HG03108 (cell line): ENCODE results near the gene PDLIM1.

ENCODE experiments used
- ATAC-seq: cut with Tn5 transposase; IDR thresholded peaks from one replicate; pipeline ENCODE4 v1.9.1; 2021; ENCODE audit warnings: moderate library complexity; ENCODE audit not compliant: unreplicated experiment

PDLIM1 gene

DNA sequence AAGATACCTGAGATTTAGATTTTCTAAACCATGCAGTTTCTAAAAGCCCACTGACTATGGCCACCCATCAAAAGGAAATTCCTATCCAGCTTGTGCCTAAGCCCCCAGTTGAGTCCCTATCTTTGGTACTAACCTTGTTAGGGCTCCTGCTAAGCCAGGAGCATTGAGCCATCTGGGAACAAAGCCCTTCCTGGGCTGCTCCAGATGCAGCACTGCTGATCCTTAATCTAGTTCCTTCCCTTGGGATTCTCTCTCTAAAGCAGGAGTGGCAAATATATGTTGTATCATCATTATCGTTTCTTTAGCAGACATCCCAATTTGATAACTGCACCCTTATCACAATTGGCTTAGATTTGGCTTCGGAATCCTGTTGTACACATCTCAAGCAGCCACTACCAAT, 24.7 kb upstream of the PDLIM1 start:
- ATAC-seq: no peak

DNA sequence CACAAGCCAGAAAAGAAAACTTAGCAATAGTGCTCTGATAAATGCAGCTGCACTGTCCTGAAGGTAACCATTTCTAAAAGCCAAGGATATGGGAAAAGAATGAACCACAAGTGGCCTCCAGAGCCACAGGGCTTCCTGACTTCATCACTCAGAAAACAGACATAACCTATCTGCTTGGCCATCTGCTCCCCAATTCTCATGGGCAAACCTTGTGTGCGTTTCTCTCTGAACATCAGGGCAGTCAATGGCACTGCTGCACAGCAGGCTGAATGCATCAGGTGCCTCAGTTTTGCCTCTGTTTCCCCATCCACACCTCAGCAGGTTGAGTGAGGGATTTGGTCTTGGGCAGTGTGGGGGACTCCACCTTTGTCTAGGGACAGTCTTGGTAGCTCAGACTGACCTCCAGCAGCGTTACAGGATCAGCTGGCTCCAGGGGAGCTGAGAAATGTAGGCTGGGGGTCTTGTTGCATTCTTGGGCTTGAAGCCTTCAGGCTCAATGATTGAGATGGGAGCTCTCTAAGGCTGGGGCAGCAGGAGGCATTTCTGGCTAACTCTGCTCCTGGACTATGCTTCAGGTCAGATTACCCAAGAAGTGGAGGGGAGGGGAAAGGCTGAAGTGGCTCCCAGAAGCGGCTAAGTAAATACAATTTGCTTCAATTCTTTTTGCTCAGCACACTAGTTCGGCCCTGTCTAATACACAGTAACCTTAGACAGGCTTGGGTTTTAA, 23.6 kb upstream of the PDLIM1 start:
- ATAC-seq: no peak

DNA sequence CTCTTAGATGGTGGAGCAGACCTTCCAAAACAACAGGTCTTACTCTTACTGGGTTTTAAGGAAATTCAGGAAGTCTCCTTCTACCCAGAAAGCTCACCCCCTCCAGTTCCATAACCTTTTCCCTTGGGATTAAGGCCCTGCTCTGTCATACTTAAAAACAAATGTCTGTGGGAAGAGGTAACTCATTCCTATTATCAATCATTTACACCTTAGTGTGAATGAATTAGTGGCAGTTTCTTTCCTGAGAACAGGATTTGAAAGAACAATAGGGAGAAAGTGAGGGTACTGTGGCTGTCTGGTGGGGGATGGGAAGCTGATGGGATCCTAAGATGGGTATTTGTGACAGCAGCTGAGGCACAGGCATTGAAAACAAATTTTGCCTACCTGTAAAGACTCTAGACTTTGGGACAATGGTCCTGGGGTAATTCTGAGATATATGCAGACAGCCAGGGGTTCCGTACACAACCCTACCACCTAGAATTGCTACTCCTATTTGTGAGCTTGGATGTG, 22.2 kb upstream of the PDLIM1 start:
- no peak for ATAC-seq

DNA sequence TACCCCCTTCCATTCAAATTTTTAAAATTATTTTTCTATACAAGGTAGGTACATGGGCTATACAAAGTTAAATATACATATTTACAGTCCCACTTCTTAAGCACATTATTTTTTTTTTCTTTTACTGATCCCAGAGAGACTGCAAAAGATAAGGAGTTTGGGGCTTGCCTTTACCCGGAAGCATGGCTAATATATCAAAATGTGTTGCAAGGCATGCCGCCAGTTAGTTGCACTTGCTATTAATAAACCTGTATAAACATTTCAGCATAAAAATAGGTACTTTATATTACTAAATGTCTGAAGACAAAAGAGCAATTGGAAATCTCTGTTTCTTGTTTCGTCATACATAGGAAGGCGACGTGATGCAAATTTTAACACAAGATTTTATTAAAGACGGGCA, 21.5 kb upstream of the PDLIM1 start:
- no peak for ATAC-seq

DNA sequence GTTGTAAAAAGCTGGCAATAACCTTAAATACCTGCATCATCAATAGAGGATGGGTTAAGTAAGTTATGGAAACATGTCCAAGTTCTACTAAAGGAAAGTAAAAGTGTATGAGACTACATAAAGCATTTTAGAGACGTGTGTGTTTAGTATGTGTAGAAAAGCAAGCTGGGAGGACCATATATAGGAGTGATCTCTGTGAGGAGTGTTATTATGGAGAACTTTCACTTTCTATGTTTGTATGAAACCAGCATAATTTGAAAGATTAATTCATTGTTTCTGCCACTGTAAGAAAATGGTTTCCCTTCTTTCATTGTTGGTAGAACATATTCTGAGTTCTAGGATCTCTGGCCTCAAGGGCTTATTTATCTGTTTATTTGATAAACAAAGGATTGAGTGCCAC, 19.2 kb upstream of the PDLIM1 start:
- ATAC-seq: no peak

DNA sequence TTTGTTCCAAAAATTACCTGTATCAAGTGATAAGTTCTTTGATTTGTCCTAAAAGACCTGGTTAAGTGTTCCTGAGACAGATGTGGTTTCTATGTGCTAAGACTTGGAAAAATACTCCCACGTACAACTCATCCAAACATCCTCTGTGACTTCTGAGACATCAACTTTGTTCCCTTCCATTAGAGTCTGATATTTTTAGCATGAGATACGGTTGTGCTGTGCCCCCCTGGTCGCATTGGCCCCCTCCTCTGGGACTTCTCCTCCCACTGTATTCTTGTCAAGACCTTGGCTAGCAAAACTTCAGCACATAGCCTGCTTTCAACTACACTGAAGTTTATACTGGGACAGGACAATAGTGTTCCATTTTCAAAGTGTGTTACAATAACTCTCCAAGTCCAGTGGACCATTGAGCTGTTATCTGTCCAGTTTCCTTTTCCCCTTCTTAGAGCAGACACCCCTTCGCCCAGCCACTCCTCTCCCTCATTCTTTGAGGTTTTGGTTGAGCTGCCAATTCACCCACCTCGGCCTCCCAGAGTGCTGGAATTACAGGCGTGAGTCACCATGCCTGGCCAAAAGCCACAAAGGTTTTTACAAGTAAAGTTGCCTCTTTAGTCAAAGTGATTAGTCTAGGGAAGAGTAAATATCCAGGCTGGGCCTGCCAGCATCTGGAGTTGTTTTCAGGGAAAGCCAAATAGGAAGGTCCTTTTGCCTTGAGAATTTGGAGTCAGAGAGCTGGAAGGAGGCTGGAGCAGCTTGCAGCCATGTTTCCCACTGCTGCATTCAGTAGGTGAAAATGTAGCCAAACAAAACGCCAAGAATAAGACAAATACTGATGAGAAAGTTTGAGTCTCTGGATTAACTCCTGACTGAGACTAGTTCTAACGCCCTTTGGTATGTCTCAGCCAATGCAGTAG, 17.8 kb upstream of the PDLIM1 start:
- no peak for ATAC-seq

DNA sequence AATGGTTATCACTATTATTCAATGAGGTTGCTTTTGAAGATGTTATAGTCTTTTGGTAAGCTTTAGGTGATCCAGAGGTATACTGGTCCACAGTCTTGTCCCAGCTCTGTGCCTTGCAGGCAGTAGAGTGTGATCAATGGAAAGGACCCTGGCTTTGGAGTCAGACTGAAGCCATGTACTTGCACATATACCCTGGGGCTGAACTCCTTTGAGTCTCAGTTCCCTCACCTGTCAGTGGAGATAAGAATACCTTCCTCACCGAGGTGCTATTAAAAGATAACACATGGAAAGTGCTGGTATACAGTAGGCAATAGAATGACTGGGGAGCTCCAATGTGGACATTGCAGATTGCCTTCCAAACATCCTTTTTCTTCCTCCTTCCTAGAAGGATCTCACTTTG, 16.0 kb upstream of the PDLIM1 start:
- ATAC-seq: no peak

DNA sequence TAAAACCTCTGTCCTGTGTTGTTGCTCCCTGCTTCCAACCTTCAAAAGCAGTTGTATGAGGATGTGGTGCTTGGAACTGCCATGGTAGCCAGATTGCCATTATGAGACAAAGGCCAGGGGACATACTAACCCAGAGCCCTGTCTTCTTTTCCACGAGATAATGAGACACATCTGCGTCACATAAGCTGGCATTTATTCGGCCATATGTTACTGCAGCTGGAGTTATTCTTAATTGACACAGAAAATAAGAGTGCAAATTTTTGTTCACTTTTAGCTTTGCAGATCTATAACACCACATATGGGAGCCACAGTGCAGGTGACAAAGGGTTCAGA, 15.5 kb upstream of the PDLIM1 start:
- ATAC-seq: no peak

DNA sequence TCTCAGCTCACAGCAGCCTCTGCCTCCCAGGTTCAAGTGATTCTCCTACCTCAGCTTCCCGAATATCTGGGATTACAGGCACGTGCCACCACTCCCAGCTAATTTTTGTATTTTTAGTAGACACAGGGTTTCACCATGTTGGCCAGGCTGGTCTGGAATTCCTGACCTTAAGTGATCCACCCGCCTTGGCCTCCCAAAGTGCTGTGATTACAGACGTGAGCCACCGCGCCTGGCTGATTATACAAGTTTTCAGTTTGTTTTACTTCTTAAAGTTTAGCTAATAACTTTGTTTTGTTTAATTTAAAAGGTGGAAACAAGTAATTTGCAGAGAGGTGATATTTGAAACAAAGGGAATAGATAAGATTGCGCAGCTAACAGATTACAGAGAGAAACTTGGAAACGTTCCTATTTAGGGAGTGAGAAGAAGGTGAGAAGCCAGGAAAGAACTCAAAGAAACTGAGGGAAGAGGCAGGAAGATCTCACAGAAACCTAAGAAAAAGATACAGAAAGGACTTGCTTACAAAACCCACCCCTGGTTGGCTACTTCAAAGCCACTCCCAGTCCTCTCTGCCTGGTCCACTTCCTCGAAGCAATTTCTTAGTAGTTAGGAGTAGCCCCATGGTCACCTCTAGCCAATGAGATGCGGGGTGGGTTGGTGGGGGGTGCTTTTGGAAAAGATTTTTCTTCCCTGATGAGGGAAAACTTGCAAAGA, 15.0 kb upstream of the PDLIM1 start:
- no peak for ATAC-seq

DNA sequence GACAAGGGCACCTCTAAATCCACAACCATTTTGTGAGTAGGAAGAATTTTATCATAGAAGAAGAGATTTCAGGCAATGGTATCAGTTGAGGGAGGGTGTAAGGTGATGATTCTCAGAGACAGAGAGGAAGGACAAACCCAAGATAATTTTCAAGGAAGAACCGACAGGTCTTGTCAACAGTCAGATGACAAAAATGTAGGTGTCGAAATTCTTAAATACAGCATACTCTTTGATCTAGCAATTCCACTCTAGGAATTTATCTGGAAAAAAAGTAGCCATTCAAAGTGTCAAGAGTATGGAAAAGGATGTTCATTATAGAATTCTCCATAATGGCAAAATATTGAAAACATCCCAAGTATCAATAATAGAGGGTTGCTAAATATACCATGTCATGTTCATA, 14.2 kb upstream of the PDLIM1 start:
- no peak for ATAC-seq

DNA sequence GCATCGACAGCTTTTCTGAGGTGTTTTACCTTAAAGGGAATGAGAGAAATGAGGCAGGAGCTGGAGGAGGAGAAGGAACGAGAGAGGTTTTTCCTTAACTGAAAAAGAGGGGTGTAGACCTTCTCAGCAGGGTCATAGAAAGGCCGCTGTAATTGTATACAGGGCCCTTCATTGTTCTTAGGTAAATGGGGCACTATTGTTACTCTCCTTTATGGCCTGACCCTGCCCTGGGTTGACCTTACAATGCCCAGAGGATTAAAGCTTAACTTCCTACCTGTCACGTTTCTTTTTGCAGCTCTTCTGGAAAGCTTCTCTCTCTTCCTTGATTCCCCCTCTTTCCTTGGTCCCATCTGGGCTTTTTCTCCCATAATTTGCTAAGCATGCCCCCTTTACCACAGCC, 13.7 kb upstream of the PDLIM1 start:
- ATAC-seq: no peak

DNA sequence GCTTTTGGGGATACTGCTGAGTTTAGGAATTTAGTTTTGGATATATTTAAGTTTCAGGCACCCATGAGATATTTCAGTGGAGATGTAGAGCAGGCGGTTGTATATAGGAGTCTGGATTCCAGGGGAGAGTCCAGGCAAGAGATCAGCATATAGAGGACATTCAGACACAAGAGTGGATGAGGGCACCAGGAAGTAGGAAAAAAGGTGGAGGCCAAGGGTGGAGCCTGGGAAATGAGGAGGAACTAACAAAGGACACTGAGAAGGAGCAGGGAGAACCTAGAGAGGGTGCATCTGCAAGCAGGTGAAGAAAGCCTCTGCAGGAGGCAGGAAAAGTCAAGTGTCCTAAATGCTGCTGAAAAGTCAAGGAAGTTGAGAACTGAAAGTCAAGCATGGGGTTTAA, 13.1 kb upstream of the PDLIM1 start:
- ATAC-seq: no peak

DNA sequence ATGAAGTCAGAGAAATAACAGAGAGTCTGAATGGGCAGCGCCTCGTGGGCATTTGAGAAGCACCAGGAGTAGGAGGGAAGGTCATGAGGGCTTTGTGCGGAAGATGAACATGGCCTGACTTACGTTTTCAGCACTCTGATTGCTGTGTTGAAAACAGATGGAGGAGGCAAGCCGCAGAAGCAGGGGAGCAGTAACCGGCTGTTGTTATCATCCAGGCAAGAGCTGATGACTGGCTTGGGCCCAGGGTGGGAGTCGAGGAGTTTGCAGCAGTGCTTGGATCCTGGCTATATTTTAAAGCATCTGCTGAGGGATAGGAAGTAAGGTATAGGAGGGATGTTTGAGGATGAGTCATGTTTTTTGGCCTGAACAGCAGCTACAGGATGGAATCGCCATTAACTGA, 12.7 kb upstream of the PDLIM1 start:
- ATAC-seq: no peak

DNA sequence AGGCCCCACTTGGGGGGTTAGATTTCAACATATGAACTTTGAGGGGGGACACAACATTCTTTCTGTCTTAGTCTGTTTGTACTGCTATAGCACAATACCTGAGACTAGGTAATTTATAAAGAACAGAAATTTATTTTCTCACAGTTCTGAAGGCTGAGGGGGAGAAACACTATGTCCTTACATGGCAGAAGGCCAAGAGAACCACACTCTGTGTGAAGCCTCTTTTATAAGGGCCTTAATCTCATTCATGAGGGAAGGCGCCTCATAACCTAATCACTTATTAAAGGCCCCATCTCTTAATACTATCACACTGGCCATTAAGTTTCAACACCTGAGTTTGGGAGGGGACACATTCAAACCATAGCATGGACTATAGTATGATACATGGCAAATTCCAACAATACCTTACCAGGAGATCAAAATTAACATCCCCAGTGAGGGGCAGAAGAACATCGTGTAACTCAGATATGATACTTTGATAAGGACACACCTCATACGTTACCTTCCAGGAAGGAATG, 9.3 kb upstream of the PDLIM1 start:
- no peak for ATAC-seq

DNA sequence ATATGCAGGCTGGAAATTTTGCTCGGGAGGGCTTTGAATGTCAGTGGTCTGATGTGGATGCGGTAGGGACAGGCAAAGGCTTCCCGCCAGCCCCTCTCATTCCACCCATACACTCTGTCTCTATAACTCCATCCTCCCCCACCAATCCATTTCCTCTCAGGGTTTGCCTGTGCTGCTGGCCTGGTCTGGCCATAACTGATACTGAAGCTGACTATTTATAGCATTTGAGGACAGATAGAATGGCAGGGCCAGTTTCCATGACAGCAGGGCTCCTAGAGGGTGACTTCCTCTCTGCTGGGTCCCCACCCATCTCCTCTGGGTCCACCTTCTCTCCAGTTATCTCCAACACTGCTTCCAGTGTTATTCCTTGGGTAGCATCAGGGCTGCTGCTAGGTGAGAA, 6.6 kb upstream of the PDLIM1 start:
- ATAC-seq: peak; percentile 33

DNA sequence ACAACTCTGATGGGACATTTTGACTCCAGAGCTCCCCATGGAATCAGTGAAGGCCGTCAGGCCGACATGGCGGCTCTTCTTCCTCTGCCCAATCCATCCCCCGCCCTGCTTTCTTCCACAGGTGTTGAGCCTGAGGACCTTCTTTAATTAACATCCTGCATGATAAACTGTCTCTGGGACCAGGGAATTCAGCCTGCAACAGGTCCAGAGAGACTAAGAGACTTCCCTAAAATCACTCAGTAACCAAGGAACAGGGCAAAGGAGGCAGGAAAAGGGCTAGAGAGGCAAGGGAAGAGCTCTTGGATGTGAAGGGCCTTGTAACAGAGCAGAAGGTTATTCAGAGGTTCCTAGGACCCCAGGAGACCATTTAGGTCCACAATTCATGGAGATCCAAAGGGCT, 6.0 kb upstream of the PDLIM1 start:
- no peak for ATAC-seq

DNA sequence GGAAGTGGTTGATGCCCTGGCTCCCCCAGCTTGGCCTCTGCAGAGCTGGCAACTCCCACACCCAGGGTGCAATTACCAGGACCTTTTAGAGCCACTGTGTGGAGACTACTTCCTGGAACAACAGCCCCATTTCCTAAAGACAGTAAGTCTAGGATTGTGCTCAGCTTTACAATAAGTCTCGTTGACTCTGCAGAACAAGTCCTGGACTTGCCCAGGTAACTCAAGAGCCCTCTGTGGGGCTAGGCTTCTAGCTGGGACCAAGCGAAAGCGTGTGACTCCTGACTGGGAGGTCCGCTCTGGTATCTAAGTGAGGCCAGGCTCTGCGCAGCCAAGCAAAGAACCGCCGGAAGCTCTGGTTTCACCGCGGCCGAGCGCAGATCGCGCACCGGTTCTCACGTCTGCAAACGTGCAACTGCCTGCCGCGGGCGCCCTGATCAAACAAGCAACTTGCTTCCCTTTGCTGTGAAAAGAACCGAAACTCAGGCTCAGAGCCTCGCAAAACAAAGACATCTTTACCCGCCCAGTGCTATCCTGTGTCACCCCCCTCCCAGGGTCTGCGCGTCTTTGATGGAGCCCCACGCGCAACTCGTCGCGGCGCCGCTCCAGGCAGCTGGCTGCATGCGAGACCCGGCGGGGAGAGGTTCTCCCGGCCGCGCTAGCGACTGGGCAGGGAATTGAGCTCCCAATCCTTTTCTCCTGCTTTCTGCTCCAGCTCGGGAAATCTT, 4.4 kb upstream of the PDLIM1 start:
- ATAC-seq: peak; percentile 75

DNA sequence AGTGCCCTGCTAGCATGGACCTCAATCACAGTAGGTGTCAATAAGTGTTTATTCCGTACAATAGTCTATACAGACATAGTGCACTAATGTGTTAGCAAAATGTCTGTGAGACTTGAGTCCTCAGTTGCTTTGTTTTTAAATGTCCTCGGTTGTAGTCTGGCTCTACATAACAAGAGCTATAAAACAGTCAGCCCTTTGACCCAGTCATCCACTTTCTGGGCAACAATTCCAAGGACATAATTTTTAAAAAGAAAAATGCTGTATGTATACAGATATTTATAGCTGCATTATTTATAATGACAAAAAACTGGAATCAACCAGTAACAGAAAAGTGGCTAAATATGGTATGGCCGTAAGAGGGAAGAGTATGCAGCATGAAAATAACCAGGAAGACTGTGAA, 2.8 kb upstream of the PDLIM1 start:
- ATAC-seq: no peak

DNA sequence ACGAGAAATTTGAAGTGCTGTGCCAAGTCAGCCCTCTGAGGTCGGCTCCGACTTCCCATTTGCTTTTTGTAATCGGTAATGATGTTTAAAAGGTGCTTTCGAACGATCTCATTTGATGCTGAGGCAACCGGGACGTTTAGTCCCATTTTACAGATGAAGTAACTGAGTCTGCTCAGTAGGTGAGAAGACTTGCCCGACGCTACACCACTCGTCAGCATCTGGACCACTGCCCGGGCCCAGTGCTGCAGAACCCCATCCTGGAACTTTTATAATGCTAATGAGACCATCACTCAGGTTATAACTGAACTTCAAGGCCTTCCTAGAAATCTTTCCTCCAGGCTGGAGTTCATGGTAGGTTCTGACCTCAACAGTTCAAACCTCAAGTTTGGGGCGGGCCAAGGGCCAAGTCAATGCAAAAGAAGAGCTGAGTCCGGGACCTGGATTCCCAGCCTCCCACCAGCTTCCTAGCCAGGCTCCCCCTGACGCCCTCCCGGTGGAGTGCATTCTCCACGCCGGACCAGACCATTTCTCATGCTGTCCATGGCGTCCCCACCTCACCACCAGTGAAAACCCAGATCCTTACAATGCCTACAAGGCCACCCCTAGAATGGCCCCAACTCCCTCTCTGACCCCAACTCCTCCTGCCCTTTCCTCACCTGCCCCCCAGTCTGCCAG, 699 bp upstream of the PDLIM1 start:
- no peak for ATAC-seq

DNA sequence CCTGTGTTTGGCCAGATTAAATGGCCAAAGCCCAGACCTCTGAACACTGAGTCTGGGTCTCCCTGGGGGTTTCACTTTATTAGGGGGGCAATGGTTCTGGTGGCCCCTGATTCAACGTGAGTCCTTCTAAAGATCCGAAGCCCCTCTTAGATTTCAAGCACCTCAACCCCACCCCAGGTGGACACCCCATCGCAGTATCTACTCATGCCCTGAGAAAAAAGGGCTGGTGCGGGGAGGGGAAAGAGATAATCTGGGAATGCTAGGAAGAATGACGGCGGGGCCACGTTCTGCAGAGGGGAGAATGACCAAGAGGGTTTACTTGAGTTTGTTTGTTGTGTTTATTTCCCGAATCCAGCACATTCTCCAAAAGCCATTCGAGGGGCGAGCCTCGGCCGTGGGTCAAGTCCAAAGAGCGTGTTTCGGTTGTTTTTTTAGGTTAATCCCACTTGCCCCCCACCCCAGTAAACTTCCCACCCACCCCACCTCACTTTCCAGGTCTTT, 832 bp downstream of the PDLIM1 start:
- no peak for ATAC-seq
